Gastroesophageal sphincter (tissue), 3 donors: Measurements from ENCODE around the gene SH3BP2.

Source experiments
- CTCF ChIP-seq, 4 experiments: fragments of 200-600 bp in 2 of 4; fragments of 450-650 bp in 2 of 4; sonication (generic) in 1 of 4; IDR thresholded peaks; one replicate each; pipeline ENCODE4 v1.5.1; 2017 to 2019; ENCODE audit warnings: antibody characterized with exemption in 4 of 4, mild to moderate bottlenecking in 2 of 4, moderate library complexity in 2 of 4
- POLR2A ChIP-seq, 2 donors: fragments of 450-650 bp; IDR thresholded peaks; one replicate each; pipeline ENCODE4 v1.6.1; 2017; ENCODE audit warnings: antibody characterized with exemption in 2 of 2, mild to moderate bottlenecking in 2 of 2, moderate library complexity in 1 of 2
- POLR2AphosphoS5 ChIP-seq: sonication (generic); formaldehyde crosslinking; IDR thresholded peaks from one replicate; pipeline ENCODE4 v1.6.1; 2017; ENCODE audit warnings: antibody characterized with exemption

- TF ChIP-seq POLR2AphosphoS5 (no peak), POLR2A (IDR thresholded peaks at IDR 0.05) (no peak), CTCF (IDR thresholded peaks at IDR 0.05) (no peak)
These were observed 74.0 kb downstream of the SH3BP2 start for GRCh38 chr4:2866891-2867290.
